HG03097 (cell line): Measurements from ENCODE around the gene TMEM61.

Source experiments
- ATAC-seq: cut with Tn5 transposase; IDR thresholded peaks from one replicate; pipeline ENCODE4 v1.9.1; 2021; ENCODE audit not compliant: unreplicated experiment, low FRiP score

Gene TMEM61

GRCh38 chr1:55035904-55036303 is 55.5 kb downstream of the TMEM61 start:
- ATAC-seq, result no peak

- no peak for ATAC-seq
These were observed 57.5 kb downstream of the TMEM61 start for GRCh38 chr1:55037733-55038551.

GRCh38 chr1:55038552-55038838 is 58.1 kb downstream of the TMEM61 start:
- ATAC-seq, result no peak

GRCh38 chr1:55038974-55039341 is 58.5 kb downstream of the TMEM61 start:
- no peak for ATAC-seq

GRCh38 chr1:55039342-55040082 is 59.1 kb downstream of the TMEM61 start, which contains the start of gene PCSK9:
PCSK9 (plus strand) TSS chr1:55039548; CDS start chr1:55039838, 290 bp downstream.
- no peak for ATAC-seq

- ATAC-seq, result no peak
These were observed 59.9 kb downstream of the TMEM61 start for GRCh38 chr1:55040083-55040932.

GRCh38 chr1:55040933-55041494 is 60.6 kb downstream of the TMEM61 start:
- no peak for ATAC-seq

- no peak for ATAC-seq
These were observed 61.2 kb downstream of the TMEM61 start for GRCh38 chr1:55041613-55042012.
